VCaP (cell line): ENCODE results near the gene OR1E1.
"Not testable (repeated sequence)": the region's sequence is repeated elsewhere in the genome, so short reads cannot be mapped to it uniquely, and the experiment has no call there.

Experiments
- H3K27ac ChIP-seq: fragments of 450-650 bp; 2 replicates; pipeline ENCODE4 v1.5.1; 2017
- TF ChIP-seq, protein P1 (sequence below): fragments of 450-650 bp; conservative IDR thresholded peaks from 2 replicates; pipeline ENCODE4 v1.5.1; 2017; ENCODE audit warnings: mild to moderate bottlenecking, moderate library complexity

Gene OR1E1

DNA sequence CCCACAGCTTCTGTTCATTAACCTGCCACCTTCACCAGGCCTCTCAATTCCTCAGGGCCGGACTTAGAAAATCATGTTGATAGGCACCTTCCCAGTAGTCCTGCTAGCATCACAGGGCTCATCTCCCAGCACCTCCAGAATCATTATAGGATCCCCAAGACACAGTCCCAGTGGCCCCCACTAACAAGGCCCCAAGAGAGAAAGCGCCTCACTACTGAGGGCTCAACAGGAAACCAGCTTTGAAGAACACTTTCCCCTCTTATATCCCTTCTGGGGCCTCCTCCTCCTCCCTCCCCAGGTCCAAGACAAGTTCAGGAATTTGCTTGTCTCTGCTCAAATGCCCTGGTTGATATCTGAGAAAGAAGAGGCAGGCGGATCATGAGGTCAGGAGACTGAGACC, 12.9 kb upstream of the OR1E1 start, which contains the start of gene OR3A3:
OR3A3 (plus strand) TSS at position 301 of the 400 bp plus-strand sequence.
- H3K27ac ChIP-seq = no peak within 1 kb of the TSS

DNA sequence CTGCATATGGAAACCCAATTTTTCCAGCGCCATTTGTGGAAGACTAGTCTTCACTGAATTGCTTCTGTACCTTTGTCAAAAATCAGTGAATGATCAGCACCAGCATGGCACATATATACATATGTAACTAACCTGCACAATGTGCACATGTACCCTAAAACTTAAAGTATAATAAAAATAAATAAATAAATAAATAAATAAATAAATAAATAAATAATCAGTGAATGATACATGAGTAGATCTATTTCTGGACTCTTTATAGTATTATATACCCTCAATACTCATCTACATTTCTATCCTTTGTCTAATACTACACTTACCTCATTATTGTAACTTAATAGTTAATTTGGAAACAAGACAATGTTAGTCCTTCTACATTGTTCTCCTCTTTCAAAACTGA, 5.6 kb upstream of the OR1E1 start:
- not testable (repeated sequence) for H3K27ac ChIP-seq

More for the DNA sequence above, 12.9 kb upstream of the OR1E1 start, which contains the start of gene OR3A3:
- TF ChIP-seq, protein P1, sequence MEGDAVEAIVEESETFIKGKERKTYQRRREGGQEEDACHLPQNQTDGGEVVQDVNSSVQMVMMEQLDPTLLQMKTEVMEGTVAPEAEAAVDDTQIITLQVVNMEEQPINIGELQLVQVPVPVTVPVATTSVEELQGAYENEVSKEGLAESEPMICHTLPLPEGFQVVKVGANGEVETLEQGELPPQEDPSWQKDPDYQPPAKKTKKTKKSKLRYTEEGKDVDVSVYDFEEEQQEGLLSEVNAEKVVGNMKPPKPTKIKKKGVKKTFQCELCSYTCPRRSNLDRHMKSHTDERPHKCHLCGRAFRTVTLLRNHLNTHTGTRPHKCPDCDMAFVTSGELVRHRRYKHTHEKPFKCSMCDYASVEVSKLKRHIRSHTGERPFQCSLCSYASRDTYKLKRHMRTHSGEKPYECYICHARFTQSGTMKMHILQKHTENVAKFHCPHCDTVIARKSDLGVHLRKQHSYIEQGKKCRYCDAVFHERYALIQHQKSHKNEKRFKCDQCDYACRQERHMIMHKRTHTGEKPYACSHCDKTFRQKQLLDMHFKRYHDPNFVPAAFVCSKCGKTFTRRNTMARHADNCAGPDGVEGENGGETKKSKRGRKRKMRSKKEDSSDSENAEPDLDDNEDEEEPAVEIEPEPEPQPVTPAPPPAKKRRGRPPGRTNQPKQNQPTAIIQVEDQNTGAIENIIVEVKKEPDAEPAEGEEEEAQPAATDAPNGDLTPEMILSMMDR = no peak

DNA sequence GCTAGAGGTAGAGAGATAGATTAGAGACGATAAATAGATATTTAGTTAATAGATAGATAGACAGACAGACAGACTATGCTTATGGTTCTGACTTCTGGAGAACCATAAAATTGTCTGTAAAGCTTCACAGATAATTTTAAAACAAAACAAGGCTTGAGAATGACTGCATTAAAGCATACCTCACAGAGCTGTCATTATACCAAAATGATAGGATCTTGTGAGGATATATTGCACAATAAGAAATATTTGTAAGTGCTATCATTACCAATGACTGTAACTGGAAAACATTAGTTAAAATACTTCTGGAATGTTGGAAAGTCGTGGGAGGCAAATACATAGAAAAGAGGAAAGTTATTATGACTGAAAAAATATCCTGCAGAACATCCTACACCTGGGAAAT, 3.6 kb upstream of the OR1E1 start:
- no peak overlapping the region for H3K27ac ChIP-seq
- TF ChIP-seq, protein P1 = no peak

DNA sequence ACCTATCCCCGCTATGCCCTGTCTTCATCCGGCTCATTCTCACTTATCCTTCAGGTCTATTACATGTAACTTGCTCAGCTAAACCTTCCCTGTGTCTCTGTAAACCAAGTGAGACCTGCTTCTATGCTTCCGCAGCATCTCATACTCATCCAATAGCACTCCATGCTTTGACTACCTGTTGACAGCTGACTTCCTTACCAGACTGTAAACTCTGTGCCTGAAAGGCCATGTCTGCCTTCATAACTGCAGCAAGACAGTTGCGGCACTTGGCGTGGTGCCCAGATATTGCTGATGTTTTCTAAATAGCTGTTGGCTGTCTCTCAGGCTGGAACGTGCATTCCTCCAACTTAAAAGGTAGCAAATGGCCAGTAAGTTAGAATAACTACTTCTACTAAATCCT, 1.8 kb upstream of the OR1E1 start:
- no peak overlapping the region for H3K27ac ChIP-seq
- TF ChIP-seq, protein P1 = no peak

DNA sequence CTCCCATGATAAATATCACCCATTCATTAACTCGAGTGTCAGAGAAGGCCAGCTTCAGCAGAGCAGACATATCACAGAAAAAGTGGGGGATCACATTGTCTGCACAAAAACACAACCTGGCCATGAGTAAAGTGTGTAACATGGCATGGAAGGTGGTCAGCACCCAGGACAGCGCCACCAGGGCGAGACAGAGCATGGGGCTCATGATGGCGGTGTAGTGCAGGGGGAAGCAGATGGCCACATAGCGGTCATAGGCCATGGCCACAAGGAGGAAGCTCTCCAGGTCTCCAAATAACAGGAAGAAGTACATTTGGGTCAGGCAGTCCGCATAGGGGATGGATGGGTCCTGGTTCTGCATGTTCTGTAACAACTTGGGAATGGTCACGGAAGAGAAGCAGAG, 409 bp downstream of the OR1E1 start:
- not testable (repeated sequence) for H3K27ac ChIP-seq

DNA sequence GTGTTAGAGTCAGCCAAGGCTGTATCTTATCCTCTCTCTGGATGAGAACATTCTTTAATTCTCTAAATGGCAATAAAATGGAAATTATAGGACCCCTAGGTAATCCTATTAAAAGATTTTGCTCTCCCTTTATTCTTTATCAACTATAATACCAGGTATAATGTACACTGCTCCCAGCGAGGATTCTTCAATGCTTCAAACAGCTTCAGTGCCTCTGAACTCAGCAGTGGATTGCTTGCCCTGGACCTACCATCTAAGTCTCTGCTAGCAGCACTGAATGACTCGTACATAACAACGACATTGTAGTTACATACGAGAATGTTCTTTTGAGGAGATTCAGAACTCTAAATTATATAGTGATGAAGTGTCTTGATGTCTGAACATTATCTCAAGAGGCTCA, 8.4 kb downstream of the OR1E1 start:
- TF ChIP-seq, protein P1 = no peak
- no peak overlapping the region for H3K27ac ChIP-seq

DNA sequence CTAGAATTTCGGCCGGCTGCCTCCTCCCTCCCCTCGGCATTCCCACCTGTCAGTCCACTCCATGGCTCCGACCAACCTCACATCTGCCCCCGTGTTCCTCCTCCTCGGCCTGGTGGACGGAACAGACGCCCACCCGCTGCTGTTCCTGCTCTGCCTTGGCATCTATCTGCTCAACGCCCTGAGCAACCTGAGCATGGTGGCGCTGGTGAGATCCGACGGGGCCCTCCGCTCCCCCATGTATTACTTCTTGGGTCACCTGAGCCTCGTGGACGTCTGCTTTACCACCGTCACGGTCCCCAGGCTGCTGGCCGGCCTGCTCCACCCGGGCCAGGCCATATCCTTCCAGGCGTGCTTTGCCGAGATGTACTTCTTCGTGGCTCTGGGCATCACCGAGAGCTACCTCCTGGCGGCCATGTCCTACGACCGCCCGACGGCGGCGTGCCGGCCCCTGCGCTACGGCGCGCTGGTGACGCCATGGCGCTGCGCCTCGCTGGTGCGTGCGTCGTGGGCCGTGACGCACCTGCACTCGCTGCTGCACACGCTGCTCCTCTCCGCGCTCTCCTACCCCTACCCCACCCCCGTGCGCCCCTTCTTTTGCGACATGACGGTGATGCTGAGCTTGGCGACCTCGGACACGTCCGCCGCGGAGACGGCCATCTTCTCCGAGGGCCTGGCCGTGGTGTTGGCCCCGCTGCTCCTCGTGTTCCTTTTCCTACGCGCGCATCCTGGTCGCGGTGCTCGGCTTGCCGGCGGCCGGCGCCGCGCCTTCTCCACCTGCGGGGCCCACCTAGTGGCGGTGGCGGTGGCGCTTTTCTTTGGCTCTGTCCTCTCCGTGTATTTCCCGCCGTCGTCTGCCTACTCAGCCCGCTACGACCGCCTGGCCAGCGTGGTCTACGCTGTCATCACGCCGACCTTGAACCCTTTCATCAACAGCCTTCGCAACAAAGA, 12.1 kb downstream of the OR1E1 start, which contains the start of gene OR3A2:
OR3A2 (minus strand) TSS at position 440 of the 948 bp plus-strand sequence.
- no peak within 1 kb of the TSS for H3K27ac ChIP-seq
- TF ChIP-seq, protein P1 = no peak

DNA sequence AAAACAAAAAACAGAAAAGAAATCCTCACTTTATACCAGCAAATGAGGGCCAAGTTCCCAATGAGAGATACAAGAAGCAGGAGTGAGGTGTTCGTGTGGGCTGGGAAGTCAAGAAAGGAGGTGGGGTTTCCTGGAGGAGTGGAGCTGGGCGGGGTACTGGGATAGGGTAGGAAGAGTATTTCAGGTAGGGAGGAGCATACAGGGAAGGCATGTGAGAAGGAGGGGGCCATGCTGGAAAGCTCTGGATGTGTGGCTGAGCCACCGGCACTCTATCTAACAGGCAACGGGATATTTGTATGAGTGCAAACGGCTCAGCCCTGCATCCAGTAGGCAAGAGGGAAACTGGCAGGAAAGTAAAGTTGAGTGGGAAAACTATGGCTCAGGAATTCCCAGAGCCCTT, 16.3 kb downstream of the OR1E1 start:
- H3K27ac ChIP-seq = no peak overlapping the region
- TF ChIP-seq, protein P1 = no peak
